ENCODE measurements around the gene KATNAL2. TPM values are rescaled to one million over a fixed set of nuclear protein-coding genes. Genes with fewer than 3 reads are reported as not detected.

Gene KATNAL2
- total RNA-seq, 1 experiment from 2014 or later, result 21.7 TPM

DNA sequence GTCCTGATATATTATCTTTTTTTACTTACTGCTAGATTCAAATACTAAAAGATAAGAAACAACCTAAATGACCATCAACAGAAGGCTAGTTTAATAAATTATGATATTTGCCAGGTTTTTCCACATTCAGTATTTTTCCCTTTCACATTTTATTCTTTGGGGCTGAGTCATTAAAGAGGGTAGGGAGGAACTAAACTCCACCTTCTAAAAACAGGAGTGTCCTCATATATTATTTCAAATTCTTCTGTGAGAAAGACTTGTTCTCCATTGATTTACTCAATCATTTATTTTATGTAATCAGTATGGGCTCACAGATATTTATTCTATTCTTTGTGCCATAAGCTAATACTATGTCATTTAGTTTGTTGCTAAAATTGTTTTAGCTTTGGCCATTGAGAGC is 223.9 kb downstream of the KATNAL2 start:
- H3K4me1 ChIP-seq (ENCODE audit: insufficient read depth, low read length), result no peaks in the 10 kb centered on the region
- no peak overlapping the region for H4K91ac ChIP-seq (ENCODE audit: insufficient read length, low read depth, low read length)
- no peak overlapping the region for H4K8ac ChIP-seq (replicated peaks; ENCODE audit: insufficient read length, low read depth, low read length)
- Mint-ChIP-seq H3K27me3 (ENCODE audit: low read depth) (no peaks in the 10 kb centered on the region), H3K4me3 (no peak overlapping the region), H3K9me3 (no peaks in the 10 kb centered on the region), H3K4me1 (no peaks in the 10 kb centered on the region; a peak in 1 of 4 replicates), H3K36me3 (ENCODE audit: insufficient read depth in 1 of 3, low read depth in 3 of 3) (peaks cover 2 to 16% (median 8%) of the 10 kb centered on the region in 3 experiments; a peak in 5 of 7 replicates), H3K27ac (no peak overlapping the region)
- H3K79me1 ChIP-seq (ENCODE audit: insufficient read depth, low read depth, low read length, poor library complexity, severe bottlenecking), result peaks cover 9% of the 10 kb centered on the region
- no peak overlapping the region for H2BK15ac ChIP-seq (ENCODE audit: low read depth, low read length)
- H3K79me2 ChIP-seq (ENCODE audit: insufficient read depth, low read length), result peaks cover 8% of the 10 kb centered on the region; the same call in 1 of the 2 replicates
- no peak overlapping the region for H4K5ac ChIP-seq (ENCODE audit: insufficient read length, low read depth, low read length)
- no peak overlapping the region for H3K27ac ChIP-seq (ENCODE audit: insufficient read length, low read depth, low read length)
- TF ChIP-seq, protein P1, sequence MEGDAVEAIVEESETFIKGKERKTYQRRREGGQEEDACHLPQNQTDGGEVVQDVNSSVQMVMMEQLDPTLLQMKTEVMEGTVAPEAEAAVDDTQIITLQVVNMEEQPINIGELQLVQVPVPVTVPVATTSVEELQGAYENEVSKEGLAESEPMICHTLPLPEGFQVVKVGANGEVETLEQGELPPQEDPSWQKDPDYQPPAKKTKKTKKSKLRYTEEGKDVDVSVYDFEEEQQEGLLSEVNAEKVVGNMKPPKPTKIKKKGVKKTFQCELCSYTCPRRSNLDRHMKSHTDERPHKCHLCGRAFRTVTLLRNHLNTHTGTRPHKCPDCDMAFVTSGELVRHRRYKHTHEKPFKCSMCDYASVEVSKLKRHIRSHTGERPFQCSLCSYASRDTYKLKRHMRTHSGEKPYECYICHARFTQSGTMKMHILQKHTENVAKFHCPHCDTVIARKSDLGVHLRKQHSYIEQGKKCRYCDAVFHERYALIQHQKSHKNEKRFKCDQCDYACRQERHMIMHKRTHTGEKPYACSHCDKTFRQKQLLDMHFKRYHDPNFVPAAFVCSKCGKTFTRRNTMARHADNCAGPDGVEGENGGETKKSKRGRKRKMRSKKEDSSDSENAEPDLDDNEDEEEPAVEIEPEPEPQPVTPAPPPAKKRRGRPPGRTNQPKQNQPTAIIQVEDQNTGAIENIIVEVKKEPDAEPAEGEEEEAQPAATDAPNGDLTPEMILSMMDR (conservative IDR thresholded peaks at IDR 0.05), result no peak
- no peak for DNase-seq
- no peak overlapping the region for H3K56ac ChIP-seq (ENCODE audit: insufficient read length, low read depth, low read length)
- no peak overlapping the region for H3K18ac ChIP-seq (ENCODE audit: insufficient read length, low read depth, low read length)
- H3K4me2 ChIP-seq (ENCODE audit: insufficient read depth, insufficient read length, low read length), result no peak overlapping the region
- no peak overlapping the region for H3K4ac ChIP-seq (ENCODE audit: low read depth, low read length)
- no peak overlapping the region for H2BK120ac ChIP-seq (ENCODE audit: low read depth, low read length, poor library complexity, severe bottlenecking)
- no peak overlapping the region for H2BK20ac ChIP-seq (ENCODE audit: low read depth, low read length, poor library complexity, severe bottlenecking)
- no peak overlapping the region for H2AFZ ChIP-seq (ENCODE audit: low read length)
- no peak overlapping the region for H2BK12ac ChIP-seq (ENCODE audit: insufficient read length, low read depth, low read length)
- no peaks in the 10 kb centered on the region for H3K23me2 ChIP-seq (ENCODE audit: insufficient read length, low read depth, low read length, poor library complexity, severe bottlenecking)
- H3K27me3 ChIP-seq (ENCODE audit: insufficient read depth, low read length), result no peaks in the 10 kb centered on the region
- no peak overlapping the region for H3K23ac ChIP-seq (ENCODE audit: insufficient read length, low read depth, low read length)
- H3K9me3 ChIP-seq (ENCODE audit: control insufficient read depth, low read depth, low read length), result no peaks in the 10 kb centered on the region
- H3K9ac ChIP-seq (ENCODE audit: extremely low read depth, insufficient read length, low read length), result no peak overlapping the region
- H3K14ac ChIP-seq (ENCODE audit: insufficient read depth, low read length), result no peak overlapping the region
- no peak overlapping the region for H3T11ph ChIP-seq (ENCODE audit: low read length)
- no peak overlapping the region for H2AK5ac ChIP-seq (ENCODE audit: insufficient read length, low read length)
- no peak overlapping the region for H2BK5ac ChIP-seq (ENCODE audit: insufficient read length, low read length)
- H4K20me1 ChIP-seq (ENCODE audit: control insufficient read depth, insufficient read depth, insufficient read length), result no peaks in the 10 kb centered on the region
